Islet precursor cell (in vitro differentiated cells): Measurements from ENCODE around the gene KHDC3L.

ENCODE experiments used
- DNase-seq: peaks from one replicate; pipeline ENCODE4 v3.0.0-alpha.2; 2018

The KHDC3L gene, protein sequence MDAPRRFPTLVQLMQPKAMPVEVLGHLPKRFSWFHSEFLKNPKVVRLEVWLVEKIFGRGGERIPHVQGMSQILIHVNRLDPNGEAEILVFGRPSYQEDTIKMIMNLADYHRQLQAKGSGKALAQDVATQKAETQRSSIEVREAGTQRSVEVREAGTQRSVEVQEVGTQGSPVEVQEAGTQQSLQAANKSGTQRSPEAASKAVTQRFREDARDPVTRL

DNA sequence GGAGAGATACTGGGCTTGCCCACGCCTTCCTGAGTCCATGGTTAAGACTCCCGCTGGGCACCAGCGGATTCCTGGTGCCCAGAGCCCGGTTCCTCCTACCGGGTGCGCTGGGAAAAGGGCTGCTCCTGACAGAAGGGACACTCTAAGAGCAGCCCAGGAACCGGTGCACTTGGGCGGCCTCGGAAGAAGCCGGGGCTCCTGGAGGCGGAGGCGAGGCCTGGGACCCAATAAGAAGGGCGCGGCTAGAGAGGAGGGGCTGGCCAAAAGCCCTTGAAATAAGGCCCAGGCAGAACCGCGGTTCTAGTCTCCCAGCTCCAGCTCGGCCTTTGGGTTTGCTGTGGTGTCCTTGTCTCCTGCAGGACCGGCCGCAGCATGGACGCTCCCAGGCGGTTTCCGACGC lies at the start of gene KHDC3L:
Gene KHDC3L, plus strand, starts transcription at position 301 of the 400 bp plus-strand sequence. Its CDS starts 72 bp downstream, at position 373.
- DNase-seq: no peak

DNA sequence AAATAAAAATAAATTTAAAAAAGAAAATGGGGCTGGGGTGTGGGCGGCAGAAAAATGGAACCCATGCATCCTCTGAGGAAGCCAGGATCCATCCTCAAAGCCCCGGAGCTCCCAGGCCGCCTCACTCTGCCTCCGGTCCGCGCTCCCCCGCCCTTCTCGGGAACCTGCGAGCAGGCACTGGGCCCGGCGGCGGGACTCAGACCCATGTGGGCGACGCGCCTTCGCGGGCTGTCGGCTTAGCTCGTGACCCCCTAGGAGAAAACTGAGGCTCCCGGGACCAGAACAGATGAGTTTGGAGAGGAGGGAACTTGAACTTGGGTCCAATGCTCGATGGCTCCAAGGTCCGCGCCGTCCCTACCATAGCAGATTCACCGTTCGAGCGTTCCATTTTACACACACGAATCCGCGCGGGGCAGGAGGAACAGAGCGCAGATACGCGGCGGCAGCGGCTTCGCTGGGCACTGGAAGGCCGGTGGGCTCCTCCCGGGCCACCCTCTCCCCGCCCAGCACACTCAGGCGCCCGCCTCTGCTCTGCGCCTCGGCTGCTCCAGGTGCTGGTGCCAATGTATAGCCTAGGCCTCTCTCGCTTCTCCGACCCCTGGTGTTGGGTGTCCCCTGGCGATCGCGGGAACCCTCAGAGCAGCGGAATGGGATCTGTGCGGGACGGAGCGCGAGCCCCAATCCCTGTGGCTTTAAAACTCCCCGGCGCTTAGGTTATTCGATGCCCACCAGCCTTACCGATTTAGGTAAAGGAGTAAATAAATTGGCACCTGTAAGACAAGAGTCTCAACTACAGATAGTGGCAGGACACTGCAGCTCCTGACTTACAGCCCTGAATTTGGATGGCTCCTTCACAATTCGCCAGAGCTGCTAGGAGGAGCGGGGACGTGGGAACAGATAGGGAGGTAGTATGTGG lies 47.6 kb upstream of the KHDC3L start:
- no peak for DNase-seq

DNA sequence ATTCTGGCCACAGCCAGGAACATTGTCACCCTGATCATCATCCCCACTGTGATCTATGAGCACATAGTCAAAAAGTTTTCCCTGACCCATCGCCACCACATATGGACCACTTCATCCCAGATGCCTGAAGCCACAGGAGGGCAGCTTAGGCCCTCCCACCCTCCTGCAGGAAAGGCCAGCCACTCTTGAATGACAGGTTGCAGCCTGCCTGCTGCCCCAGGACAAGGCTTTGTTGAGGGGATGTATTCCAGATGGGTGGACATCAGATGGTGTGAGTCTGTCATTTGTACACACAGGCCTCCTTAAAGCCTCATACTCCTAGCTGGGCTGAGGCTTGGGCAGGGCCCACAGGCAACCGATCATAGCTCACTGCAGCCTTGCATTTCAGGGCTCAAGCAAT lies 39.1 kb upstream of the KHDC3L start:
- DNase-seq: no peak

DNA sequence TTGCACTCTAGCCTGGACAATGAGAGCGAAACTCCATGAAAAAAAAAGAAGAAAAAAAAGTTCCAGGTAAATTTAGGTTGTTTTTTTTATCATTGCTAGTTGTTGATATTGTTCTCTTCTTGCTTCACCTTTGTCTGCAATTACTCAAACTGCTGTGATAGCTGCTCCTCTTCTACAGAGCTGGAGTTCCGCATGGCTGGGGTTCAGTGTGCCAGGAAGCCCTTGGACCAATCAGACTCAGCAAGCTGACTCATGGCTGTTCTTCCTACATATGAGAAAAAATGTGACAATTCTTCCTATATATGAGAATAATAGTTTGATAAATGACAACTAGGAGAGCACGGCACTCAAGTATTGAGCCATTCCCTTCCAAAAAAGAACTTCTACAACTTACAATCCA lies 36.8 kb upstream of the KHDC3L start:
- no peak for DNase-seq

DNA sequence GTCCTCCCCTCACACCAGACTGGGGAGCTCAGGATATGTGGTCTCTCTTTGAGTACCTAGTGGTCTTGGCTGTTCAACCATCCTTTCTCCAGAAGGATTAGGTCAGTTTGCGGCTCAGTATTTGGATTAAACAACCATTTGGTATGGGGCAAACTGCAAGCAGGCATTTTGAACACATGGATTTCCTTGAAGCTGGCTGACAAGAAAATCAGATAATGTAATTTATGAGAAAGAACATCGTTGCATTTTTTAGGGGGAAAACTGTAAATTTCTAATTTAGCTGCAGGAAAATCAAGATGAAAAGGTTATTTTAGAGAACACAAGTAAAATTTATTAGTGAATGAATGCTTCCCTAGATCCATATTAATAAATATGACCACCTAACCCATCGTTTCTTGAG lies 33.7 kb upstream of the KHDC3L start:
- DNase-seq: no peak

DNA sequence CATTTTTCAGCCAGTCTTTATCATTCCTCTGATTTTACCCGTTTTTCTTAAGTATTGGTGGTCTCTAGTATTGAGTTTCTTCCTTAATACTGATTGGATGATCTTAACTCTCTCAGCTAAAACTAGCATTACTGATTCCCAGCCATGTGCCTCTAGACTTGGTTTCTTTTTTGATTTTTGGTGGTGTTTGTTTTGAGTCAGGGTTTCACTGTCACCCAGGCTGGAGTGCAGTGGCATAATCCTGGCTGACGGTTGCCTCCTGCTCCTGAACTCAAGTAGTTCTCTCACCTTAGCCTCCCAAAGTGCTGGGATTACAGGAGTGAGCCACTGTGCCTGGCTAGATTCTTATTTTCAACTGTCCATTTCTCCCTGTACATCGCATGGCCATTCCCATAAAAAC lies 33.3 kb upstream of the KHDC3L start:
- DNase-seq: no peak

DNA sequence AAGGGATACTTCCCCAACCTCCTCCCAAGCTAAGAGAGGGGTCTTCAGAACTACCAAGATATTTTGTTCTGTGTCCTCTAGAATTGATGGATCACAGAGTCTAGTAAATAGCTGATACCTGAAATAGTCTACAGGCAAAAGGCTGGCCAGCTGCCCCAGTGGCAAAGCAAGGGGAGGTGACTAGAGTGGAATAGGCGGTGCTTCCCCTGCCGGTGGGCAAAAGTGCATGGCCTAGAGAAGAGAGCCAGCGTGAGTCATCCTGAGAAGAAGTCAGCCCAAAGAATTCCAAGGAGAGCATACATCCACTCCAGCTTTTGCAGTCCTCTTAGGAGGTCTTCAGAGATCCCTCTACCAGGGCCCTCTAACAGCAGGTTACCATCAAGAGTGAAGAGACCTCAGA lies 23.1 kb upstream of the KHDC3L start:
- DNase-seq: peak; percentile 72

DNA sequence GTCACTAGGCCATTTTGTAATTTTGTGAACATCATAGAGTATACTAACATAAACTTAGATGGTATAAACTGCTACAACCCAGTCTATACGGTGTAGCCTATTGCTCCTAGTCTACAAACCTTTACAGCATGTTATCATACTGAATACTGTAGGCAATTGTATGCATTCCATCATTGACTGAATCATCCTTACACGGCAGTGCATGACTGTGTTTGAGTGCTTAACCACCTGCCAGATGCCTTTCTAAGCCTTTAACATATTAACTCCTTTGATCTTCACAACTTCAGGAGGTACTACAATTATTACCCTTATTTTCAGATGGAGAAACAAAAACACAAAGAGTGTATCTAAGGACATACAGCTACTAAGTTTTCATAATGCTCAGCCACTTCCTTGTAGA lies 22.4 kb upstream of the KHDC3L start:
- no peak for DNase-seq

DNA sequence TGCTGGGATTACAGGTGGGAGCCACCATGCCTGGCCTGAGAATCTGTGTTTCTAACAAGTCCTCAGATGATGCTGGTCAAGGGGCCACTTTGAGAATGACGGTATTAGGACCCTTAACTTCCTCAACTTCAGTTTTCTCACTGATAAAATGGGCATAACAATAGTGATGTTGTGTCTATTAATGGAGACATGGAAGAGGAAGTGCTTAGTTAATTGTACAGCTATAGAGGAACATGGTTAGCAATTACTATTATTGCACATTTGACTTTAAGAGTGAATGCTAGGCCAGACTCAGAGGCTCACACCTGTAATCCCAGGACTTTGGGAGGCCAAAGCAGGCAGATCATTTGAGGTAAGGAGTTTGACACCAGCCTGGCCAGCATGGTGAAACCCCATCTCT lies 21.1 kb upstream of the KHDC3L start:
- no peak for DNase-seq

DNA sequence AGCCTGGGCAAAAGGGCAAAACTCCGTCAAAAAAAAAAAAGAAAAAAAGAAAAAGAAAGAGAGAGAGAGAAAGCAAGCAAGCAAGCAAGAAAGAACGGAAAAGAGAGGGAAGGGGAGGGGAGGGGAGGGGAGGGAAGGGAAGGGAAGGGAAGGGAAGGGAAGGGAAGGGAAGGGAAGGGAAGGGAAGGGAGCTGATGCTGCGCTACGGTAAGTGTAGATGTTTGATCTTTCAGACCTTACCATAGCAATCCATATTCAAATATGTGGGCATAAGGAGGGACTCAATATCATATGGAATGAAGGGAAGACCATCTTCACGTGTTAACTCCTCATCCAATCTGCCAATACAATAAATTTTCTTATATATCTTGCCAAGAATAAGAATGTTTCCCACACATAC lies 20.3 kb upstream of the KHDC3L start:
- DNase-seq: no peak

DNA sequence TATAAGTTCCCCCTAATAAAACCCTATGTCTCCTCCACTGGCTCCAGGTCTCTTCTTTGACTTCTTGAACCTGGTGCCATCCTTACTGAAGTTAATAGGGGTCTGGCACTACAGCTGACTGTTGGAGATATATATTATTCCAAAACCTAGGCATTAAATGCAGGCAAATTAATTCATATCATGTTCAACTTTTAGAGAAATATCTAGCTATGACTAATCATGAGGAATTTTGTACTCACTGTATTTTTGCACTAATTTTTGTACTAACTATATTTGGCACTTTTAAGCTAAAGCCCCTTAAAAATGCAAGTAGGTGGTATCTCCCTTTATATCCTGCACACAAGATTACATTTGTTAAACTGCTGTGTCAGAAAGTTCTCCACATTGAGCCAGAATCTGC lies 19.3 kb upstream of the KHDC3L start:
- DNase-seq: no peak

DNA sequence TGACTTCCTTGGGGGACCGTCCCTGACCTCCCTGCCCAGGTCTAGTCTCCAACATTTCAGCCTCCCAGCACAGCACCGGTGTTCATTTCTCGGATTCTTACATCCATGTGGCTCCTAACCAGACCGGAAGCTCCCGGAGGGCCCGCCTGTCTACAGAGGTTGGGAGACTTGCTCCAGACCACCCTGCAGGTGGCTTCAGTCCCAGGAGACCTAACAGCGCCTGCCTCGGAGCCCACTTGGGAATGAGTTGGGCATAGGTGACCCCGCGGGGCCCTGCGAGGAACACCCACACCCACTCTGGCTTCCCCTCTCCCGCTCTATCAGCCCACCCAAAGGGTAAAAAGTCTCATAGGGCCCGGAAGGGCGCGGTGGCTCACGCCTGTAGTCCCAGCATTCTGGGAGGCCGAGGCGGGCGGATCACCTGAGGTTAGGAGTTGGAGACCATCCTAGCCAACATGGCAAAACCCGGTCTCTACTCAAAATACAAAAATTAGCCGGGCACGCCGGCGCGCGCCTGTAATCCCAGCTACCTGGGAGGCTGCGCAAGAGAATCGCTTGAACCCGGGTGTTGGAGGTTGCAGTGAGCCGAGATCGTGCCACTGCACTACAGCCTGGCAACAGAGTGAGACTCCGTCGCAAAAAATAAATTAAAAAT lies 13.8 kb upstream of the KHDC3L start:
- DNase-seq: no peak

DNA sequence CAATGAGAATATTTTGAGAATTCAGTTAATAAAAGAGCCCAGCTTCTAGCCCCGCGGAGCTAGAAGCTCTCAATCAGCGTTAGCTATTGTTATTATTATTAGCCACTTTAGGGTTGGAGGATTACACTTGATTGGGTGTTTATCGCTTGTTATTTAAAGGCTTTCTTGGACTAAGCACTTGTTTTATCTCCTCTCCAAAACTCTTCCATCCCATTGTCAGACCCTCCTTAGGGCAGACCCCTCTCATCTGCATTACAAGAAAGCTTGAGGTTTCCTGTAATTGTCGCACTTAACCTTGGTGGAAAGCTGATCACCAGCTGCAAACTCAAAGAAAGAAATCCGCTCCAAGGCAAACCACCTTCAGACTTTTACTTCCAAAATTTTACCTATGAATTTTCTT lies 13.1 kb upstream of the KHDC3L start:
- DNase-seq: no peak

DNA sequence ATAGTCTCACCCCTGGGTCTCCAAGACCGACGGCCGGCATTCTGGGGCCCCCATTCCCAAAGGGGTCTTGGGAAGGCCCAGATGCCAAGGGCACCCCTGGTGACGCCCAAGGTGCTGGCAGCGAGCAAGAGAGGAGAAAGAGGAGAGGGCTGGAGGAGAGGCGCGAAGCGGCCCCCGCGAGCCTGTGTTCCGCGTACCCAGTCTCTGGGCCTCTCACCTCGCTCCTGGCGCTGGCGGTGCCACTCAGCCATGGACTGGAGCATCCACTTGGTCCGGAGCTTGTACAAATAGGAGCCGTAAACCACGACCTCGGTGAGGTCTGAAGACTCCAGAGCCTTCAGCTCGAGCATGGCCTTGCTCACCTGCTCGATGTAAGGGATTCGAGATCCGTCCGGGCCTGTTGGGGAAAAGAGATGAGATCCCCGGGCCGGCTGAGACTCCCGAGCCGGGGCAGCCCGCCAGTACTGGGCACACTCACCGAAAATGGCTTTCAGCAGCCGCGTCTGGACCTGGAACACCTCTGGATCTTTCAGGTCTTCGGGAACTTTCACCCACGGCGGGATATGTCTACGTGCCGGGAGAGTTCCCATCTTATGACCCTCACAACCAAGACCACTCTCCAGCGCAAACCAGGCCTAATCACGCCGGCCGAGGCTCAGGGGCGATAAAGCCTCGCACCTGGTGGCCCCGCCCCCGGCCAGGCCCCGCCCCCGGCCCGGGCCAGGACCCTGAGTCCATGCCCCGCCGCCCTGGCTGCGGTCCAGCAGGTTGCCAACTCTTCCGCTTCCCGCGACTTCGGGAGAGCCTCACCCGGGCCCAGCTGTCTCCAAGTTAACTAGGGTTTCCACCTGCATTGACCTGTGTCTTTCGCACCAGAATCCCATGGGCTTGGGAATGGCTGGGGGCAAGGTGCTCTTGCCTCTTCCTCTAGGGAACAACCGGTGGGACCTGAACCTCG lies 8.5 kb upstream of the KHDC3L start, which contains the start of gene DPPA5:
Gene DPPA5, minus strand, starts transcription at position 641 of the 958 bp plus-strand sequence. Its CDS starts 51 bp downstream, at position 590.
- DNase-seq: no peak

DNA sequence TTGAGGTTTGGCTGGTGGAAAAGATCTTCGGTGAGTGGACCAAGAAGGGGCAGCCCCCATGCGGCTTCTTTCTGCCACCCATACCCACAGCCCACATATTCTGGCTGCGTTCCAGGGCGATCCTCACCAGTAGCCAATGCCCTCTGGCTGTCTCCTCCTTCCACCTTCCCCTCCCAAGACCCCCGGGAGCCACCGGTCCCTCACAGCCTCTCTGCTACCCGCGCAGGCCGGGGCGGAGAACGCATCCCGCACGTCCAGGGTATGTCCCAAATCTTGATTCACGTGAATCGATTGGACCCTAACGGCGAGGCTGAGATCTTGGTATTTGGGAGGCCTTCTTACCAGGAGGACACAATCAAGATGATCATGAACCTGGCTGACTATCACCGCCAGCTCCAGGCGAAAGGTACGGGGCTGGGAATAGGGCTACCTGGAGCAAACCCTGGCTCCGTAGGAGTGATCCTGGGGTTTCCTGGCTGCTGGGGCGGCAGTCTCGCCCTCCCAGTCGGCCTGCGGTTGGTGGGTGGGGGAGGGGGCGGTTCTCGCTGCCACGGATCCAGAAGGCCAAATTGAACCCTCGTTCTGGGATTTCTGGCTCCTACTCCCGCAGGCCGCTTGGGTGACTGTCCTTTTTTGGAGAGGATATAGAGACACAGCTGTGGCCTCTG lies 545 bp downstream of the KHDC3L start:
- DNase-seq: no peak

DNA sequence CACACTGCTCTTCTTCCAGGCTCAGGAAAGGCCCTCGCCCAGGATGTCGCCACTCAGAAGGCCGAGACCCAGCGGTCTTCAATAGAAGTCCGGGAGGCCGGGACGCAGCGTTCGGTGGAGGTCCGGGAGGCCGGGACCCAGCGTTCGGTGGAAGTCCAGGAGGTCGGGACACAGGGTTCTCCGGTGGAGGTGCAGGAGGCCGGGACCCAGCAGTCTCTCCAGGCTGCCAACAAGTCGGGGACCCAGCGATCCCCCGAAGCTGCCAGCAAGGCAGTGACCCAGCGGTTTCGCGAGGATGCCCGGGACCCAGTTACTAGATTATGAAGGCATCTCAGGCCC lies 1.0 kb downstream of the KHDC3L start:
- no peak for DNase-seq

DNA sequence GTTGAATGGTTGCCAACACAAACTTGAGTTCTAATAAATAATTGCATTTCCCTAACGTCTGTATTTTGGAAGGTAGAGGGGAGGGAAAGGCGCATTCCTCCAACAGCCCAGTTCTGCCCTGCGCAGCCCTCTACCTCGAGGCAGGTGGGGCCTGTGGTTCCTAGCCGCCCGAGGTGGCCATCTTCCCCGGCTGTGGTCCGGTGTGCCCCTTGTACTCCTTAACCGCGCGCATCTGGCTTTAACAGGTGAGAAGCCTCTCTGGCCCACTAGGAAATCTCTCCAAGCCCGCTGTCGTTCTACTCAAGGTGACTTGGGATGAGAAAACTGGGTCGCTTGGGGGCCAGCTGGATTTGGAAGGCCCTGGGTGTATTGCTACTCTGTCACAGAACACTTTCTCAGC lies 1.7 kb downstream of the KHDC3L start:
- no peak for DNase-seq

DNA sequence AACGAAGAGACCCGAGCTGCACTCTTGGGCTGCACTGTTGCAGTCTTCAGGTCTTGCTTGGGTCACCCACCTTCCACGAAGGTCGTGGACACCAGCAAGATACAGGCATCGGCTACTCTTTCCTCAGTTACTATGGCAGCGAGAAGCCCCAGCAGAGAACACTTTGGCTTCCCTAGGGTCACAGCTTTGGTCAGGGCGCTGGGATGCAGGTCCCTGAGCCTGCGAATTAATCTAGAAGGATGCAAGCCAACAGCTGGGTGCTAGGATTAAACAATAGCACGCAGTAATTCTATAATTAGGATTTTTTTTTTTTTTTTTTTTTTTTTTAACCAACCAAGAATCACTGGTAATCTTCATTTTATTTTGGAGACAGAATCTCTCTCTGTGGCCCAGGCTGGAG lies 2.1 kb downstream of the KHDC3L start:
- DNase-seq: no peak

DNA sequence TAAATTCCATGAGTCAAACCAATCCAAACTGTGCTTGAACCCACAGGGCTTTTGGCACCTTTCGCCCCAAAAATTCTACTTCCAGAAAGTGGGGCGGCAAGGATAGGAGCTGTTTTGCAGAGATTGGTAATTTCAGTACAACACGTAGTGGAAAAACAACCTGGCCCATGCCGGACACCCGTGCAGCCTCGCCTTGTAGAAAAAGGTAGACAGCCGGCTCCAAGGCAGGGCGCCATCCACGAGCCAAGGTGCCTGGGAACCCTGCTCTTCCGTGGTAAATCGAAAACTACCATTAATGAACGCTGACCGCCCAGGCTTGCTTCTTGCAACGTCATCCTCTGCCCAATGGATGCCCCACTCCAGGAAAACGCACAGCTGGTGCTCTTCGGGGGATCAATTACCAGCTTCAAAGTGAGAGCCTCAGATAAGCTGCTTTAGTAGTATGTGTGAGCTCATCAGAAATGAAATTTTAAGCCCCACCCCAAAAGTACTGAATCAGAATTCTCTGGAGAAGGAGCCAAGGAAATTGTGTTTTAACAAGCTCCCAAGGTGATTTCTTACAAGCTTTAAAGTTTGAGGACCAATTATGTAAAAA lies 5.4 kb downstream of the KHDC3L start:
- DNase-seq: no peak

DNA sequence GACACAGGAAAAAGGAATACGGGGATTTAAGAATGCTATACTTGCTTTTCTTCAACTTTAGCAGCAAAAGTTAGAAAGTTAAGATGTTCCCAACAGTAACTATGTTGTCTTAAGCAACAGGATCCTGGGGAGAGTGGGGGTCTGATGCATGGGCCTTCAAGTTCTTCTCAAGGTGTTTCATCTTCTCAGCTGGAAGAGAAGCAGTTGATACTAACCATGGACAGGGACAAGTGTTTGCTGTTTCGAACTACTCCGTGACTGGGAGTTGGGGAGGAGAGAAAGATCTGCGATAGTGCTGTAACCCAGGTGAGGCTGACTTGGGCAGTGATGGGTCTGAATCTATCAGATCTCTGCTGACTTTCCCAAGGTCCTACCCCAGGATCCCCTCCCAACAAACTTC lies 6.2 kb downstream of the KHDC3L start:
- DNase-seq: no peak

DNA sequence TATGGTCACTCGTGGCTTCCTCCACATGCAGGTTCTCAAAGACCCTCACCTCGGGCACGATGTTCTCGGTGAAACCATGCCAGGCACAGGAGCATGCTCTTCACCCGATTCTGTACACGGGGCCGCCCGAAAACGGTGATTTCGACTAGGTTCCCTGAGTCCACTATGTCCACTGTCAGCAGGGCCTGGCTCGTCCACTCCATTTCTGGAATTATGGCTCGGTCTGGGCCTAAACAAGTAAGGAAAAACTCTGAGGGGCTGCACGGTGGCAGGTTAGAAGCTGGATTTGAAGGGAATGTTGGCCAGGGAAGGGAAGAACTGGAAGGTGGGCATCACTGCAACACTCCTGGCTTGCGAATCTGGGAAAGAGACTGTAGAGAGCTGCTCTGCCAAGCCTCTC lies 6.7 kb downstream of the KHDC3L start:
- DNase-seq: no peak

DNA sequence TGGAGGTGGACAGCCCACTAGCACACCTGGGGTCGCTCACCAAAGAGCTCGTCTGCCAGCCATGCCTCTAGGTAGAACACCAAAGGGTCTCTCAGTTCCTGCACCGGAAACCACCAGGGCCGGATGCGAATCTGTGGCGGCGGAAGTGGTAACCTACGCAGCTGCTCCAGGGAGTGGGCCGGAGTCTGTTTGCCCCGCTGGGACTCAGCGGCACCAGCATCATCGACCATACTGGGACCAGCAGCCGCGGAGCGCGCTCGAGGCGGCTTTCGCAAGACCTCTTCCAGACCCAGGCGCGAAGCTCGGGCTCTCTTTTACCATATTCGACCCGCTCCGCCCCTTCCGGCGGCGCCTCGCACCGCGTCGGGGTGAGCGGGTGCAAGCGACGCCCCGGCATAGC lies 7.1 kb downstream of the KHDC3L start, which contains the start of gene OOEP:
Gene OOEP, minus strand, starts transcription at position 335 of the 400 bp plus-strand sequence. Its CDS starts 105 bp downstream, at position 230.
- DNase-seq: no peak
